GM21526 (cell line): ENCODE measurements around the gene MYO5C.
"Not testable (repeated sequence)": the region's sequence is repeated elsewhere in the genome, so short reads cannot be mapped to it uniquely, and the experiment has no call there.

Source experiments
- ATAC-seq: cut with Tn5 transposase; IDR thresholded peaks from one replicate; pipeline ENCODE4 v1.9.1; 2021; ENCODE audit warnings: moderate library complexity; ENCODE audit not compliant: unreplicated experiment, low FRiP score

MYO5C gene

DNA sequence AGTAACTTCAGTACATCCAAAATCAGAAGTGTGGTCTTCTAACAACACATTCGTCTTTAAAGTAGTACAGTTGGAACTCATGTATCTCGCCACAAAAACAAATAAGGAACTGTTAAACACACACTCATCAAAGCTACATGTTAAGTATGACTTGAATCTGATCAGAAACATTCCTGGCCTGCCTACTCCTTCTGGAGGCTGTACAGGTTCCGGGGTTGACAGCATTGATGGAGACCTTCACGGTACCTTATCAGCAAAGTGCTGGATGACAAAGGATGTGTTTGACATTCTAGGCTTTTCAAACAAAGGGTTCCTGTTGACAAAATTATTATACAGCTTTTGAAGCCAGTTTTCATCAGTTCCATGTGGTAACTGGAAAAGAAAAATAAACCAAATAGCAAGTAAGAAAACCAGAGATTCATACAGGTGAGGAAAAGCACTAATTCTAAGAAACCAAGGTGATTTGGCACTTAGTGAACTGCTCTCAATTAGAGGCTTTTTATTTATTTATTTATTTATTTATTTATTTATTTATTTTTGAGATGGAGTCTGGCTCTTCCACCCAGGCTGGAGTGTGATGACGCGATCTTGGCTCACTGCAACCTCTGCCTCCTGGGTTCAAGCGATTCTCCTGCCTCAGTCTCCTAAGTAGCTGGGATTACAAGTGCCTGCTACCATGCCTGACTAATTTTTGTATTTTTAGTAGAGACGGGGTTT is 44.3 kb downstream of the MYO5C start:
- ATAC-seq, result no peak

DNA sequence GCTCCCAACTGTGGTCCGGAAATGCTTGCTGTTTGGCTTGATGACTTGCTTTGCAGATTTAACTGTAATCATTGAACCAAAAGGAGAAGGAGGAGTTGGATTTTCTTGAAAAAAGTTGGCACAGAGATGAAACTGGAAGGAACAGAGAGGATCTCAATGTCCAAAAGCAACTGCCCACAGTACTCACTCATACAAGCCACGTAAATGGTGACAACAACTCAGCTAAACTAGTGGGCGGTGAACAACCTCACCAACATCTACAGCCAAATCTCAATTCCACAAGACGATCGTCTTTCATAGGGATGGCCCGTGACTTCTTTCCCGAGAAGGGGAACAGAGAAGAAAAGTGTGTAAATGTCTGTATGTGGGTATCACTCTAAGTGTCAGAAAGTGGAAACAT is 48.1 kb downstream of the MYO5C start:
- ATAC-seq, result no peak

DNA sequence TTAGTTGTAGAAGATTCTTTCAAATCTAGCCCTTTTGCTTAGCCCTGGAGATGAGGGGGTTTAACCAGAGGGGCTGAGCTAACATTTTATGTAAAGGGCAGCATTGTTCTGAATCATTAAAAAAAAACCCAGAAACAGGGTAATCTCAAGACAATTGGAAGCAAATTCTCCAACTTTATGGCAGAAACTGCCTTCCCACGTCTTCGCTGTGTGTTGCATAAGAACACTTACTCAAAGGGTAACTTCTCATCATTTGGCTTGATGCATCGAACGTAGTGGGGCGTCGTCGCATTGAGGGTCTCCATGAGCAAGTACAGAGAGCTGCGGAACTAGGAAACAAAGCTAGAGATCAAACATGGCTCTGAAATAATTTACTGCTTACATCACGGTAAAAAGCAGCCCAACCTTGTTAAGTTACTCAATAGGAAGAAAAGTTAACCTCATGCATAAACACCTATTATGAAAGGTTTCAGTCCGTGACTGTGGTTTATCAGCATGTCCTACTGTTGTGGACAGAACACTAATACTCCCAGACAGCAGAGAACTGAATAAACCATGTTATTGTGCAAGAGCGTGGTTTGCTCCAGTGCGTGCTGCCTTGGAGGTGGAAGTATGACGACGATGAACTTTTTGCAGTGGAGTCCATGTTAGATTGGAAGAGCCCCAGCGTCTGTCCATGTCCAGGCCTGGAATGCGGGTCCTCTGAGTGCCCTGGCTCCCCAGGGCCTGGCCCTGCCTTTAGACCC is 48.7 kb downstream of the MYO5C start:
- no peak for ATAC-seq

DNA sequence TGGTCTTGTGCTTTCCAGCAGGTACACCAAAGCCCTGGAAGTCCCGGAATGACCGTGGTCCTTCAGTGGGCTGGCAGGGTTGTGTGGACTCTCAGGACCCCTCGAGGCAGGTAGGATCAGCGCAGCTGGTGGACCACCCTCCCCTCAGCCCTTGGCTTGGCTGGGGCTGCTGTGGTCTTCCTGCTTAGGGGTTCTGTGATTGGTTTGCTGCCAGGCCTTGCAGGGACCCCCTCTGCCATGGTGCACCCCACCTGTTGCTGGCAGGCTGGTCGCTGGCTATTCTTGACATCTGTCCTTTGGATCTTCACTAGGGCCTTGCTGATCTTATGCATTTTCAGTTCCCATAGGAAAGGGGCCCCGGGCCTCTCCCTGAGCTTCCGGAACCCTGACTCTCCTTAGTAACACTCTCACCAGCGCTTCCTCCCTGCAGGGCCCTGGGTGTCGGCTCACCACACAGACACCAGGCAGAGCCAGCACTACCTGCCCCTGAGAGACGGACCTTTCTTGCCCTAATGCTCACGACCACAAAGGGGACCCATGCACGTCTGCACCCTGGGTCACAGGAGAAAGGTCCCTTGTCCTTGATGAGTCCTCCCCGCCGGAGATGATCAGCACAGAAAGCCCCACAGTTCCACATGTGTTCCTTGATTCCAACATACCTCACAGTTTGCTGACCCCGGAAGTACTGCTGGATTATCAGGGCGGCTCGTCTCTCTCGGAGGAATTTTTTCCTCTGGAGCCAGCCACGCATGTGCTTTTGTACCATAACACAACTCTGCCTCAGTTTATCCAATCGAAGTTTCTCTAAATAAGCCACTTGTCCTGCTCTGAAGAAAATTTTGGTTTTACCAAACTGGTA is 51.7 kb downstream of the MYO5C start:
- ATAC-seq, result no peak

DNA sequence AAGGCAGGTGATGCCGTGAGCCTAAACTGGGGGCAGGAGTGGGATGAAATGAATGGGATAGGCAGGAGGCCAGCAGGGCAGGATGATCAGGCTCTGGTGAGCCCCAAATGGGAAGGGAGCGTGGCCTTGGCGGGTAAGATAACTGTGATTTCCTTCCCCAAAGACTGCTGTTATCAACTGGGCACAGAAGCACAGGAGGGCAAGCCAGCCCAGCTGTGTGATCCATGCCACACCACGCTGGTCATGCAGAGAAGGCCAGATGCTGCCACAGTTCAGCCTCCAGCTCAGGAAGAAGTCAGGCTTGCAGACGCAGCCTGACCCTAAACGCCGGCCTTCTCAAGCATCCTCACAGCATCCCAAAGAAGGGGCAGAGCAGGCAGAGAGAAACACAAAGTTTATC is 52.3 kb downstream of the MYO5C start:
- no peak for ATAC-seq

DNA sequence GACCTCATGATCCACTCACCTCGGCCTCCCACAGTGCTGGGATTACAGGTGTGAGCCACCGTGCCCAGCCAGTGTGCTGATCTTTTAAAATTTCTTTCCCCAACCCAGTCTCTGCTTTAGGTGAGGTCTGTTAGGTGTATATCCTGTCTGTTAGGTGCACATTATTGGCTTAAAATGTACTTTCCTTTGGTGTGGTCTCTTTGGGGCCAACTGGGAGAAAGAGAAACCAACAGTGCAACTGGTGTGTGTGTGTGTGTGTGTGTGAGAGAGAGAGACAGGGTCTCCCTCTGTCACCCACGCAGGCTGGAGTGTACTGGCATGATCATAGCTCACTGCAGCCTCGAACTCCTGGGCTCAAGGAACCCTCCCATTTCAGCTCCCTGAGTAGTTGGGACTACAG is 54.1 kb downstream of the MYO5C start:
- no peak for ATAC-seq

DNA sequence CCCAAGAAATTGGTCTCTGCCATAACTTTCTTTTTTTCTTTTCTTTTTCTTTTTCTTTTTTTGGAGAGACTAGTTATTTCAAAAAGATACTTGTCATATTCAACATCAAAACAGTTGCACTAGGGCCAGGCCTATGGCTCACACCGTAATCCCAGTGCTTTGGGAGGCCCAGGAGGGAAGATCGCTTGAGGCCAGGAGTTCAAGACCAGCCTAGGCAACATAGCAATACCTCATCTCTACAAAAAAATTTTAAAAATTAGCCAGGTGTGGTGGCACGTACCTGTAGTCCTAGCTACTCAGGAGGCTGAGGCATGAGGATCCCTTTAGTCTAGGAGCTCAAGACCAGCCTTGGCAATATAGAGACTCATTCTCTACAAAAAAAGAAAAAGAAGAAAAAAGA is 55.4 kb downstream of the MYO5C start:
- ATAC-seq, result no peak

DNA sequence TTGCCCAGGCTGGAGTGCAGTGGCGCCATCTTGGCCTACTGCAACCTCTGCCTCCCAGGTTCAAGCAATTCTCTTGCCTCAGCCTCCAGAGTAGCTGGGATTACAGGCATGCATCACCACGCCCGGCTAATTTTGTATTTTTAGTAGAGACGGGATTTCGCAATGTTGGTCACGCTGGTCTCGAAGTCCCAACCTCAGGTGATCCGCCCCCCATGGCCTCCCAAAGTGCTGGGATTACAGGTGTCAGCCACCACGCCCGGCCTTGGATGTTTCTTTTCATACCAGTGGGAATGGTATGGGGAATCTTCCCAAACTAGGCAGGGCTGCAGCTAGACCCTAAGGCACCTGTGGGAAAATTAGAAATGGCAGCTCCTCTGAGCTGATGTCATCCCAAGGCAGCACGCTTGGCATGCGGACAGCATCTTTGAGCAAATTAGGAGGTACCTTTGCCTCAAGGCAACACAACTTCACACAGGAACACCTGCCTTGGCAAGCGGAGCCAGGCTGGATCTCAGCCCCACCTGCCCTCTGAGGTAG is 56.5 kb downstream of the MYO5C start:
- ATAC-seq, result not testable (repeated sequence)

DNA sequence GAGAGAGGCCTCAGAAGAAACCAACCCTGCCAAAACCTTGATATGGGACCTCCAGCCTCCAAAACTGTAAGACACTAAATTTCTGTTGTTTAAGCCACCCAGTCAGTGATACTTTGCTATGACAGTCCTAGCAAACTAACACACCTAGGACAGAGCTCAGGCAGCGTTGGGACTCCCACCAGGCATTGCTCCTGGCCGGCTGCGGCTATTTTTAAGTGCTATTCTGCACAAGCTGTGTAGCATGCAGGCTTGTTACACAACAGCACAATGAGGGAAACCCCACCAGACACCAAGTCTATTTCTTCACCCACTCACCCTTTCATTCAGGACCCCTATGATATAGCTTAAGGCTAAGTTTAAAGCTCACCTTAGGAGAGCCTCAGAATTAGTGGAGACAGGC is 57.5 kb downstream of the MYO5C start:
- ATAC-seq, result no peak

DNA sequence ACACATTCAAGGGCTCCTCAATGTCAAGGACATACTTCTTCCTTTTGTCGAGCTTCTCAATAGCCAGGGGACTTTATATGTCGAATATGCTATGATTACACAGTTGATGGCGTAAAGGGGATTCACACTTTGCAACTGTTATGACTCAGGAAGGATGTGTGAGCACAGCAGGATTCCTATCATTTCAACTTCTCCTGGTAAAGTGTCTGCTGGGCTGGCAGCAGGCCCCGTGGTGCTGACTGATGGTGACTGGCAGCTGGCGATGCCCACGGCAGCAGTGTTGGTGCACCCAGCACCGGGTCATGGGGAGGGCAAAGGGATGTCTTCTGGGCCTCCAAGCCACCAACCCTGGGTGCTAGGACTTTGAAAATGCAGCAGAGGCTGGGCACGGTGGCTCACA is 59.6 kb downstream of the MYO5C start:
- ATAC-seq, result no peak

DNA sequence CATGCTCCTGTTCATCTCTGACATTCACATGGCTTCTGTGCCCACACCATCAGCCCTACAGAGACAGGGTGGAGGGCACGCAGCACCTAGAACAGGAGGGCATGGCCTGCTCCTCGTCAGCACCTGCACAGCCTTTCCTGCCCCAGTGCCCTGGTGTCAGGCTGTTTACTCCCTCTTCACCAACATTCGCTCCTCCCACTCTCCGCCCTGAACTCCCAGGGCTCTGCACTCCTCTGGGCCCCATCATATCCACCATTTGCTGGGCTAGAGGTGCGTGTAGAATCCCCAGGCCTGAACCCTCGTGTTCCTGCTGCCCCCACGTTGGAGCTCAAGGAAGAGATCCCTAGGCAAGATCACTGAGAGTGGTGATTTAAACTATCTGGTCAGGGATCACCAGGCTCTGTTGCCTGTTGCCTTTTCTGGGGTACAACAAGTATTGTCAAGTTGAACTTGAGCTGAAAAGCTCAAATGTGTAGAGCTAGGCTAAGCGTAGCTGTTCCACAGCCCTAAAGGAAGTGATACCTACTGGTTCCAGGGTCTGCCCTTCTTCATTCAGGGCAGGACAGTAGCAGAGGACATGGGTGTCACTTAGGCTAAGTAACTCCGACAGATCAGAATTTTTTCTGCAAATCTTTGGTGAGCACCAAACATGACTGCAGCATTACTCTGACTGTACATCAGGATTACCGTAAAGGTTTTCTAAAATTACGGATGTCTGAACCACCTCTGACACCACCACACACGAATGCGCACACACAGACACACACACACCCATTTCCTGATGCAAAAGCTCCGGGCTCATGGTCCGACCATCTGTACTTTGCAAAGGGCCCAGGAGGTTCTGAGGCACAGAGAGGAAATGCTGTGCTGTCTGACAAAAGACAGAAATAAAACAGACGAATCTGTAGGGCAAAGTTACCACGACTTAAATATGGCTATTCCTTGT is 60.7 kb downstream of the MYO5C start:
- ATAC-seq, result peak; percentile 38

DNA sequence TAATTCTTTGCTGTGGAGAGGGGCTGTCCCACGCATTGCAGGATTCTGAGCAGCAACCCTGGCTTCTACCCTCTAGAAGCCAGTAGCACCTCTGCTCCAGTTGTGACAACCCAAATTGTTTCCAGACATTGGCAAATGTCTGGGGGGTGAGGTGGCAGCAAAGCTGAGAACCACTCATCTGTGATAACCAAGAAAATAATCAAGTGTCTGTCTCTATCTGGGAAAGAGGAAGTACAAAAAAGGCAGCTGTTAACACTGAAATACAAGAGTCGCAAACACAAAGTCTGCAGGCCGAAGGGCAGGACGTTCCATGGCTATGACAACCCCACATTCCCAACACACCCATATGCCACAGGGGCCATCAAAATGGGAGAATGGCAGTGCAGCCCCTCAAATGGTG is 62.2 kb downstream of the MYO5C start:
- ATAC-seq, result peak; percentile 33

DNA sequence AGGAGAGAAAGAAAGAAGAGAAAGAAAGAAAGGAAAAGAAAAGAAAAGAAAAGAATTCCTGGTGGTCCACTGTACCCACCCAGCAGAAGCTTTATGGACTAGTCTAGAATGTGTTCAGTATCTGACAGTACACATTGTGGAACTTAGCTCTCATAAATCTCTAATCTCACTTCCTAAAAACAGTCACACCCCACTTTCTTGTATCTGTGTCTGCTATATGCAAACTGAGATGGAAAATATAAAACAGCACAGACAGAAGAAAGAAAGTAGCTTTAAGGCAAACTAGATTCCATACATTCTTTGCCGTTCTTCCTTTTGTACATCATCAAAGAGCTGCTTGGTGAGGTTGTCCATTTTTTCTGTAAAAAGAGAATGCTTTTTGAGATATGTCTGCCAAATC is 63.3 kb downstream of the MYO5C start:
- ATAC-seq, result no peak

DNA sequence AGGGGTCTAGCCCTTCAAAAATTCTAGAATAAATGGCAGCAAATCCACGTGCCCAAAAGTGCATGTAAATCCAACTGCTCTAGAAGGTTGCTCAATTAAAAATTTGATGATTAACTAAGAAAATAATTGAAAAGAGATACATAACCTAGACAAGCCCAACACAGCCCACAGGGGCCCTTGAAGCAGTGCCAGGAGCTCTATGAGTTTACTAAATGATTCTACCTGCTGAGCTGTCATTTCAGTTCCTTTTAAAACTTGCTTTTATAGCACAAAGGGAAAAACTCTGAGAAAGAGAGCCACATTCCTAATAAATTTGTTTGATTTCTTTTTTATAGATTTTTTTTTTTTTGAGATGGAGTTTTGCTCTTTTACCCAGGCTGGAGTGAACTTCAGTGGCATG is 65.5 kb downstream of the MYO5C start:
- ATAC-seq, result no peak

DNA sequence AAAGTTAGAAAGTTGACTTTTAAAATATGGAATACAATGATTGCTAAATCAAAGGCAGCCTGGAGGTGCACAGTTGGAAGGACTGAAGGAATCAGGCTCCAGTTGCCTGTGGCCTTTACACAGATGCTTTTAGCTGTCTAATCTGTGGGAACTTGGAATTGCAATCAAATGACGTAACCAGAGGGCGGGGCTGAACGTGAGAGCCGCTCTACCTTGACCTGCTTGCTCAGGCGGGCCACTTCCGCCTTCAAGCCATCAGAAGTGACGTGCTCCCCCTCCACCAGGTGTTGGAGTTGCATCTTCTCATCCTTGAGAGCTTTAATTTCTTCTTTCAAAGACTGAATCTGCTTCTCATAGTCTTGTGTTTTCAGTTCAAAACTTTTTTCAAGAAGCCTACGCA is 66.7 kb downstream of the MYO5C start:
- no peak for ATAC-seq

DNA sequence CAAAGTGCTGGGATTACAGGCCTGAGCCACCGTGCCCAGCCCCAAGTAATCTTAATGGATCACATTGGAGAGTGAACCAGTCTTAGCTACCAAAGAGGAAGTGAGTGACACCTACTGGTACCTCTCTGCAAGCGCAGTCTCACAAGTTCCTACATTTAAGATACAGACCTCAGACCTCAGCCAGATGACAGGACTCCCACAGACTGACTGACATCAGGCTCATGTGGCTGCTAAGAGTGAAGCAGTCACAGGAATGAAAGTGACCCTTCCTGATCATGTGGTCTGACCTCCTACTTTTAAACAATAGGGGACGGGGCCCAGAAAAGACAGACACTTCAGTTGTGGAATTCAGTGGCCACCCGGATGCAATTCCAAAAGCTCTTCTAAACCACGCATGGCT is 68.1 kb downstream of the MYO5C start:
- ATAC-seq, result peak; percentile 75

DNA sequence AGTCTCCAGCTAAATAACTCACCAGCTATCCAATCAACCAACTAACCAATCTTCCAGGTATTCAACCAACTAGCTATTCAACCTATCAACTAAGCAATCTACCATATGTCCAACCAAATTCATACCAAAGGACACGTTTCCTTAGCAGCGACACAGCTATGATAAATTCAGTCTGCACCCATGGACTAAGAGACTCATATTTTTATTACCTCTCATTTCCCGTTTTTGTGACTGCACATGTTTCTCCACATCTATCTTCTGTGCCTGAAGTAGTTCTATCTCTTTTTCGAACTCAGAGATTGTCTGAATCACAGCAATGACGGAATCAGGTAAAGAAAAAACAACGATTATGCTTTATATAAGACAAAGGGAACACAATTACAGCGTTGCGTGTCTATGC is 70.4 kb downstream of the MYO5C start:
- no peak for ATAC-seq

DNA sequence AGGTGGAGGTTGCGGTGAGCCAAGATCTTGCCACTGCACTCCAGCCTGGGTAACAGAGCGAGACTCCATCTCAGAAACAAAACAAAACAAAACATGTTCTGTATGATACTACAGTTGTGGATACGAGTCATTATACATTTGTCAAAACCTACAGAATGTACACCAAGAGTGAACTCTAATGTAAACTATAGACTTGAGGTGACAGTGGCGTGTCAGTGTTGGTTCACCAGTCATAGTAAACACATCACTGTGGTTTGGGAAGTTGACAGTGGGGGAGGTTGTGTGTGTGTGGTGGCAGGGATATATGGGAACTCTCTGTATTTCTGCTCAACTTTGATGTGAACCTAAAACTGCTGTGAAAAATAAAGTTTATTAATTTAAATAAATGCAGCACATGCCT is 71.4 kb downstream of the MYO5C start:
- no peak for ATAC-seq

DNA sequence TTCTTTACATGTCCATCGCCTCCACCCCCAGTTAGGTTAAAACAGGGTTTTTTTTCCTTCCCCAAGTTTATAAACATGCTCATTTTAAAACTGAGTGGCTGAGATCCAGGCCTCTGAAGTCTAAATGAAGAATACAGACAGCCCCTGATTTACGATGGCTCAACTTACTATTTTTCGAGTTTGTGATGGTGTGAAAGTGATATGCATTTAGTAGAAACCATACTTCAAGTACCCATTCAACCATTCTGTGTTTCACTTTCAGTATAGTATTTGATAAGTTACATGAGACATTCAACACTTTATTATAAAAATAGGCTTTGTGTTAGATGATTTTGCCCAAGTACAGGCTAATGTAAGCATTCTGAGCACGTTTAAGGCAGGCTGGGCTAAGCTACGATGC is 73.9 kb downstream of the MYO5C start:
- ATAC-seq, result peak; percentile 51
